GM18502 (cell line): Measurements from ENCODE around the gene CTNNA2.
"Not testable (repeated sequence)": the region's sequence is repeated elsewhere in the genome, so short reads cannot be mapped to it uniquely, and the experiment has no call there.

ENCODE experiments used
- ATAC-seq: cut with Tn5 transposase; IDR thresholded peaks from one replicate; pipeline ENCODE4 v1.9.1; 2021; ENCODE audit warnings: mild to moderate bottlenecking; ENCODE audit not compliant: unreplicated experiment, poor library complexity

Gene CTNNA2

GRCh38 chr2:80114812-80115211 lies 602.0 kb downstream of the CTNNA2 start:
- ATAC-seq = no peak

GRCh38 chr2:80117401-80117800 lies 604.5 kb downstream of the CTNNA2 start:
- ATAC-seq = no peak

GRCh38 chr2:80120866-80121265 lies 608.0 kb downstream of the CTNNA2 start:
- no peak for ATAC-seq

- ATAC-seq = no peak
These were observed 609.8 kb downstream of the CTNNA2 start for GRCh38 chr2:80122675-80123074.

GRCh38 chr2:80126596-80127189 lies 613.8 kb downstream of the CTNNA2 start:
- ATAC-seq = no peak

GRCh38 chr2:80128080-80128479 lies 615.2 kb downstream of the CTNNA2 start:
- no peak for ATAC-seq

- no peak for ATAC-seq
These were observed 619.4 kb downstream of the CTNNA2 start for GRCh38 chr2:80132281-80132680.

- no peak for ATAC-seq
These were observed 622.1 kb downstream of the CTNNA2 start for GRCh38 chr2:80135001-80135400.

GRCh38 chr2:80136338-80136737 lies 623.5 kb downstream of the CTNNA2 start:
- ATAC-seq = no peak

GRCh38 chr2:80139001-80139400 lies 626.1 kb downstream of the CTNNA2 start:
- ATAC-seq = no peak

GRCh38 chr2:80141007-80141726 lies 628.3 kb downstream of the CTNNA2 start:
- ATAC-seq = no peak

GRCh38 chr2:80145499-80145898 lies 632.6 kb downstream of the CTNNA2 start:
- ATAC-seq = no peak

- not testable (repeated sequence) for ATAC-seq
These were observed 633.9 kb downstream of the CTNNA2 start for GRCh38 chr2:80146757-80147156.

- no peak for ATAC-seq
These were observed 634.8 kb downstream of the CTNNA2 start for GRCh38 chr2:80147690-80148089.

GRCh38 chr2:80148906-80149305 lies 636.1 kb downstream of the CTNNA2 start:
- ATAC-seq = no peak

GRCh38 chr2:80149991-80150390 lies 637.1 kb downstream of the CTNNA2 start:
- no peak for ATAC-seq

GRCh38 chr2:80151248-80151647 lies 638.4 kb downstream of the CTNNA2 start:
- no peak for ATAC-seq

GRCh38 chr2:80151651-80152050 lies 638.8 kb downstream of the CTNNA2 start:
- ATAC-seq = no peak

GRCh38 chr2:80153151-80153550 lies 640.3 kb downstream of the CTNNA2 start:
- no peak for ATAC-seq

- no peak for ATAC-seq
These were observed 640.9 kb downstream of the CTNNA2 start for GRCh38 chr2:80153768-80154167.

- no peak for ATAC-seq
These were observed 641.5 kb downstream of the CTNNA2 start for GRCh38 chr2:80154231-80154915.

GRCh38 chr2:80164375-80164774 lies 651.5 kb downstream of the CTNNA2 start:
- no peak for ATAC-seq
